ENCODE results near the gene FAM240A. TPM values are rescaled to one million over a fixed set of nuclear protein-coding genes. Genes with fewer than 3 reads are reported as not detected.

FAM240A gene
- total RNA-seq, result not detected in 2 replicates

DNA sequence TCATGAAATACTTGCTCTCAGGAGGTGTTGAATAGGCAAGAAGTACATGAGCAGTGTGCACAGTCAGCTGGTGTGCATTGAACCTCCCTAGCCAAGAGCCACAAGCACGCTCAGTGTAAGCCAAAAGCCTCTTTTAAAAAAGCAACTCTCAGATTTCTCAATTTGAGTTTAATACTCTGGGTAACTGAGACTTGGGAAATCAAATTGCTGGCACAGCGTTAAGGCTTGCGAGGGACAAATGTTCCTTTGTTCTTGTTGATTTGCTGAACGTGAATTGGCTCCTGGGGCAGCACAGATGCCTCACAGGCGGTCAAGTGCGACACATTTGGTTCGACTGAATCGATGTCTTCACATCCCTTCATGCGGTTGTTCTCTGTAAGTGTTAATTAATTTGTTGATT, at the start of gene FAM240A:
TSS of gene FAM240A (plus strand) at position 202 of the 400 bp plus-strand sequence. CDS start at position 361, 159 bp downstream.

DNA sequence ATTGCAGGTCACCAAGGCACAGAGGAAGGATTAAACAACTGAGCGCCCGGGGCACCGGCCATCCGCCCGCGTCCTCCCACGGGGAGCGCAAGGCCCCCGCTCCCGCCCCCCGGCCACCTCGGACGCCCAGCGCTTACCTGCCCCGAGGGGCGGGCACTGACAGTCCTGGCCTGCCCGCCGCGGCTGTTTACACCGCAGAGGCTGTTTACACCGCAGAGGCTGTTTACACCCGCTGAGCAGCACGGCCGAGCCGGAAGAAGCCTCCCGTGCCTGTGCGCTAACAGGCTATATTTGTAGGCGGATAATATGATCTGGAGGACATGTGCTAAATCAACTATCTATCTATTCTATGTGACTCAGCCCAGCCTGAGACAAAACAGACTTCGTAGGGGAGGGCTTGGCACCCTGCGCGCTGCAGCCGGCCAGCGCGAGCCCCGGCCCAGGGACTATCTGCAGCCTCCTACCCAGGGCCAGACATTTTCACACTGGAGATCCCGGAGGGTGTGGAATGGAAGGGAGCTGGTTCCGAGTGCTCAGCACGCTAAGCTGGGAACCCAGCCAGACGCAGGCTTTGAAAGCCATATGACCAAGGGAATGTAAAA, 46.2 kb upstream of the FAM240A start, which contains the start of gene LRRC2:
TSS of gene LRRC2 (minus strand) at position 263 of the 602 bp plus-strand sequence. CDS start 14,711 bp downstream, outside the sequence.

Other genes with a start within 250 kb of the FAM240A start
- gene CCR5, start 241.6 kb upstream of the FAM240A start, total RNA-seq, result not detected in 2 replicates
- not detected in 2 replicates for gene CCRL2, start 205.3 kb upstream of the FAM240A start, total RNA-seq
- gene LTF, start 147.6 kb upstream of the FAM240A start, total RNA-seq, result not detected in 2 replicates
- gene RTP3, start 114.5 kb upstream of the FAM240A start, total RNA-seq, result not detected in 2 replicates
- gene LRRC2, start 46.2 kb upstream of the FAM240A start, total RNA-seq, result under 0.01 and 0.08 TPM in 2 replicates
- gene ALS2CL, start 81.2 kb downstream of the FAM240A start, total RNA-seq, result 41.9 and 89.0 TPM in 2 replicates
- gene TMIE, start 88.9 kb downstream of the FAM240A start, total RNA-seq, result 0.38 TPM in 1 of 2 replicates, not detected in the other
- not detected in 2 replicates for gene PRSS50, start 105.3 kb downstream of the FAM240A start, total RNA-seq